Non-pigmented ciliary epithelial cell (primary cell): ENCODE results near the gene PGRMC2.
"Not testable (repeated sequence)": the region's sequence is repeated elsewhere in the genome, so short reads cannot be mapped to it uniquely, and the experiment has no call there.

ENCODE experiments used
- DNase-seq: peaks from one replicate; pipeline ENCODE4 v3.0.0-alpha.2; 2010; ENCODE audit warnings: low read depth

Gene PGRMC2

DNA sequence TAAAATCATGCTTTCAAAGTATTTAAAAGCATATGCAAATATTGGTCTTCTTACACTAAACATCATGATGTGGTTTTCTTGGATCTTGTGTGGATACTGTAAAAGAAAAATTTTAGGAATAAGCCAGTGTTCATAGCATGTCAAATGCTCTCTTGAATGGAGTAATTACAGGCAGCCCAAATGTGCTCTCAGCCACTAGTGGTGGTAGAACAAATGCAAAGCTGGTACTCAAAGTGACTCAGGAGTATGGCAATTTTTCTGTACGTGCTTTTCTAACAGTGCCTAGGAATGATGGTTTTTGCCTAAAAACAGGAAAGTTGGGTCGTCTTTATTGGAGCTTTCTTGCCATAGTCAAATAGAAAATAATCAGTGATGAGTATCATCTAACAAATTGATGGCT lies 19.9 kb downstream of the PGRMC2 start:
- DNase-seq, result no peak

- not testable (repeated sequence) for DNase-seq
Measured at GRCh38 chr4:128267171-128267570, 20.4 kb downstream of the PGRMC2 start.

DNA sequence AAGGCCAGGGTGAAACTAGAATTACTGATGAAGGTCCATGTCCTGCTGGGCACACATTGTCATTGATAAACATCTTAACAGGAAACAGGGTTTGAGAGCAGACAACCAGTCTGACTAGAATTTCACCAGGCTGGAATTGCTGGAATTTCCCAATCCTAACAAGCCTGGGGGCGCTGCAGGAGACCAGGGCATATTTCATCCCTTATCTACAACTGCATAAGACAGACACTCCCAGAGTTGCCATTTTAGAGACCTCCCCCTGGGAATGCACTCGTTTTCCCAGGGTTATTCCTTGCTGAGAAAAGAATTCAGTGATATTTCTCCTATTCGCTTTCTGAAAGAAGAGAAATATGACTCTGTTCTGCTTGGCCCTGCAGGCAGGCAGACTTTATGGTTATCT lies 22.1 kb downstream of the PGRMC2 start:
- DNase-seq, result not testable (repeated sequence)

GRCh38 chr4:128259889-128260288 lies 27.7 kb downstream of the PGRMC2 start:
- not testable (repeated sequence) for DNase-seq

DNA sequence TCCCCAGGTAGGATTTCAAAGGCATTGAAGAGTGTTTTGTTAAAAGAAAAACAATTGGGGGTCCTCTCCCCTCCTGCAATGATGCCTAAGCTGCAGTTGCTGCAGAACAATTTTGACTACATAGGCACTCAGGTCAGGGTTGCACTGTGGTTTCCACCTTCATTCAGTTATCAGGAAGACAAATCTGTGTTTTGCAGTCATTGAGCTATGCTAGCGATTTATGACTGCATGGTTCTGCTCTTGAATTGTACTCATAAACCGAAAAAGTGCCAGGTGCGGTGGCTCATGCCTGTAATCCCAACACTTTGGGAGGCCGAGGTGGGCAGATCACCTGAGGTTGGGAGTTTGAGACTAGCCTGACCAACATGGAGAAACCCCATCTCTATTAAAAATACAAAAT lies 29.4 kb downstream of the PGRMC2 start:
- not testable (repeated sequence) for DNase-seq

DNA sequence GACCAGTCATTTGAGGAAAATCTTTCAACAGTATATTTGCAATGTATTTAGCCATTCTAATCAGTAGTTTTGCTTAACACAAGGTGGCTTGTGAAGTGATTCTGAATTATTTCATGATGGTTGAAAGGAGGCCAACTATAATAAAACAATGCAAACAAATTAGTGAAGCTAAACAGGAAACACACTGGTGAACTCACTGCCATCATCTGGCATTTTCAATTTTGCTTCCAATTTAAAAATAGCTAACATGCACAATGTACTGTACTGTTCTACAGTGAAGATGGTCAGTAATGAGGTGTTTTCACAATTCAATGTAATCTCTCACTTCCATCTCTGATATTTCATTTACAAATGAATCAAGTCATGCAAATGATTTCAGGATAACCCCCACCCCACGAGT lies 31.1 kb downstream of the PGRMC2 start:
- DNase-seq, result no peak

- DNase-seq, result no peak
Measured at GRCh38 chr4:128255906-128256305, 31.7 kb downstream of the PGRMC2 start.

- no peak for DNase-seq
Measured at GRCh38 chr4:128249787-128250668, 37.6 kb downstream of the PGRMC2 start.

GRCh38 chr4:128247906-128248305 lies 39.7 kb downstream of the PGRMC2 start:
- DNase-seq, result no peak

GRCh38 chr4:128245391-128245790 lies 42.2 kb downstream of the PGRMC2 start:
- not testable (repeated sequence) for DNase-seq

GRCh38 chr4:128244379-128244778 lies 43.2 kb downstream of the PGRMC2 start:
- no peak for DNase-seq

GRCh38 chr4:128242601-128243000 lies 45.0 kb downstream of the PGRMC2 start:
- DNase-seq, result no peak

DNA sequence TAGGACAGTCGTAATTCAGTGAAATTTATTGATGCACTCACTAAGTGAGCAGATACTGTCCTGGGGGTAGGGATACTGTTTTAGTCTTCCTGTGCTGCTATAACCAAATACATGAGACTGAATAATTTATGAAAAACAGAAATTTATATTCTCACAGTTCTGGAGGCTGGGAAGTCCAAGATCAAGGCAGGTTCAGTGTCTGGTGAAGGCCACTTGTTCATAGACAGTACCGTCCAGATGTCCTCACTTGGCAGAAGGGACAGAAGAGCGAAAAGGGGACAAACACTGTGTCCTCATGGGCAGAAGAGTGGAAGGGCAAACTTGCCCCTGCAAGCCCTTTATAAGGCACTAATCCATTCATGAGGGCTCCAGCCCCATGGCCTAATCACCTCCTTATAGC lies 45.6 kb downstream of the PGRMC2 start:
- DNase-seq, result no peak

DNA sequence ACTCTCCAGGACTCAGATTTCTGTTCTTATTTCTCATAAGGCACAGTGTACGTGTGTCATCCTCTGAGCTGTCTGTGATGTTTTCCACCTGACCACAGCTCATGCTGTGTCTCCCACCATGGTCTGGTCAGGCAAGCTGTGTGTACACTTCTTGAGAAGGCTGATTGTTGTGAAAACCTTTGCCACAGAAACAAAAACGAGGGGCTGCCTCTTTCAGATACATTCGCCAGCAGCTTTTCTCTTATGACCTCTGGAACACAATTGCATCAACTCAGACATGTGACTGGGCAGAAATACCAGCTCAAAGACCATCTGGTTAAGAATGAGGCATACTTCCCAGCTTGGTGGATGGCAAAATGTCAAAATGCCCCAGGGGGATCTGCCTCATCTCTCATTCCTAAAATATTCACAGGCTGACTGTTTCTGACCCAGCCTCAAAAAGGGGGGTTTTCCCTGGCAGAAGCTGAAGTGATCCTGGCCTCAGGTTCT lies 46.1 kb downstream of the PGRMC2 start:
- peak; percentile 85 for DNase-seq

GRCh38 chr4:128241019-128241418 lies 46.6 kb downstream of the PGRMC2 start:
- no peak for DNase-seq

DNA sequence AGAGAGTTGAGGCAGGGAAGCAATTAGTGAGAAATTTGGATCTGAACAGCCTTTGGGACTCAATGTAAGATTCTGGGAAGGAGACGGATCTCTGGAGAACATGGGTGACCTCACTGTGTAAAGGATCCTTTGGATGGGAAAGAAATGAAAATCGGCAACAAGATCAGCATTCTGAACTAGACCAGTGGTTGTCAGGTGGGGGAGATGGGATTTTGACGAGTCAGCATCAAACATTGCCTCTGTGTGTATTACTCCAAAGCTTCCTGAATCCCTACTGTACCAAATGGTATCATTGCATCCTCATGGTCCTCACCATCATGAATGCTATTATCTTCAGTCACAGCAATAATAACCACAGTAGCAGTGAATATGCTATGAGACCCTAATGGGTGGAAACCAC lies 52.8 kb downstream of the PGRMC2 start:
- no peak for DNase-seq

DNA sequence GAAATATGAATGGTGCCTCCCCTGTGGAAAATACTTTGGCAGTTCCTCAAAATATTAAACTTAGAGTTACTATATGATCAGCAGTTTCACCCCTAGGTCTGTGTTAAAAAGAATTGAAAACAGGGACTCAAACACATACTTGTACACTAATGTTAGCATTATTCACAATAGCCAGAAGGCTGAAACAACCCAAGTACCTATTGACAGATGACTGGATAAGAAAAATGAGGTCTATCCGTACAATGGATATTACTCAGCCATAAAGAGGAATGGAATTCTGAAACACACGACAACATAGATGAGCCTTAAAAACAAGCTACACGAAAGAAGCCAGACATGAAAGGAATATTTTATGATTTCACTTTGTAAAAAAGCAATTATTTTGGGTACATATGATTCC lies 54.9 kb downstream of the PGRMC2 start:
- no peak for DNase-seq

- no peak for DNase-seq
Measured at GRCh38 chr4:128228845-128229795, 58.5 kb downstream of the PGRMC2 start.

GRCh38 chr4:128227991-128228571 lies 59.5 kb downstream of the PGRMC2 start:
- DNase-seq, result no peak

GRCh38 chr4:128225148-128225547 lies 62.5 kb downstream of the PGRMC2 start:
- peak; percentile 72 for DNase-seq

DNA sequence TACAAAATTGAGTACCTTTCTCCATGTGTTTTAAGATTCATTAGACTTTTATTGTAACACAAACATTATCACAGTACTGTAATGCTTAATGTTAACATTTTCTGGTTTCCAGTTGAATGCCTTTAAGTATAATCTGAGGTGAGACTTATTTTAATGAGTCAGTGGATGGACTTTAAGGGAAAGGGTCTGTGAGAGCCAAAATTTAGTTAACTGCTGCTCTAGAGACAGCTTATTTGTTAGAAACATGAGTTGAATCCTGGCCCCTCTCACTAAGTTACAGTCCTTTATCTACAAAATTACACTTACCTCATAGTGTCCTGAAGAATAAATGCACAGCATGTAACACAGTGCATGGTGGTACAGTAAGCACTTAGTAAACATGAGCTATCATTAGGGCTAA lies 66.0 kb downstream of the PGRMC2 start:
- DNase-seq, result no peak
